Endothelial cell of umbilical vein (primary cell): Measurements from ENCODE around the gene CCDC182.

ENCODE experiments used
- CTCF ChIP-seq, 2 donors: IDR thresholded peaks; 1 replicate in 1 of 2; 2 replicates in 1 of 2; pipeline ENCODE4 v1.5.1; 2011; ENCODE audit warnings: low read length in 2 of 2, mild to moderate bottlenecking in 2 of 2, moderate library complexity in 2 of 2, control low read depth in 1 of 2, inconsistent platforms in 1 of 2, low read depth in 1 of 2; ENCODE audit not compliant: insufficient read depth in 1 of 2; ENCODE audit errors: extremely low read depth in 1 of 2
- EZH2 ChIP-seq: IDR thresholded peaks from 2 replicates; pipeline ENCODE4 v1.6.1; 2012; ENCODE audit warnings: borderline replicate concordance, low read depth, mild to moderate bottlenecking, moderate library complexity, low read length, inconsistent platforms; ENCODE audit not compliant: severe bottlenecking
- FOS ChIP-seq: IDR thresholded peaks from 2 replicates; pipeline ENCODE4 v1.6.1; 2011; ENCODE audit warnings: mild to moderate bottlenecking, low read length, moderate library complexity, borderline replicate concordance; ENCODE audit not compliant: insufficient read depth
- MAX ChIP-seq: IDR thresholded peaks from 2 replicates; pipeline ENCODE4 v1.6.1; 2011; ENCODE audit not compliant: insufficient read depth, insufficient read length
- POLR2A ChIP-seq: IDR thresholded peaks from 2 replicates; pipeline ENCODE4 v1.6.1; 2012; ENCODE audit warnings: low read depth, mild to moderate bottlenecking, control low read depth, low read length
- POLR2AphosphoS5 ChIP-seq: IDR thresholded peaks from 2 replicates; pipeline ENCODE4 v1.6.1; 2012; ENCODE audit warnings: low read depth, mild to moderate bottlenecking, control low read depth, low read length, moderate library complexity; ENCODE audit not compliant: insufficient read depth

- TF ChIP-seq EZH2 (no peak), CTCF (IDR thresholded peaks at IDR 0.05; ENCODE audit: extremely low read depth in 1 of 2, insufficient read depth in 1 of 2, low read depth in 1 of 2, low read length in 2 of 2) (peak; percentile 95 to 99), POLR2A (no peak), POLR2AphosphoS5 (no peak), MAX (no peak), FOS (no peak)
Measured at GRCh38 chr17:57783338-57783742, 38.2 kb upstream of the CCDC182 start.
